Panc1 (cell line): Measurements from ENCODE around the gene COL23A1. TPM values are rescaled to one million over a fixed set of nuclear protein-coding genes. Genes with fewer than 3 reads are reported as not detected.

ENCODE experiments used
- ATAC-seq: fragments of 200-7000 bp; cut with Tn5 transposase; 2 replicates; pipeline ENCODE4 v1.9.1; 2020; ENCODE audit warnings: mild to moderate bottlenecking, moderate library complexity
- BruUV-seq: library from RNA; stranded (reverse); fragments of 400-500 nt; replicated peaks from 2 replicates; lab custom pipeline; 2021; lab: Mats Ljungman, UMichigan
- CTCF ChIA-PET: fragments of 300-600 bp; sonication (Branson Sonifier 250); formaldehyde crosslinking; loops from one replicate; lab custom pipeline; 2022; ENCODE audit warnings: antibody characterized with exemption; lab: Charles Lee
- POLR2A ChIA-PET: fragments of 300-600 bp; sonication (Branson Sonifier 250); formaldehyde crosslinking; loops from one replicate; lab custom pipeline; 2022; ENCODE audit warnings: antibody characterized with exemption; lab: Charles Lee
- DNase-seq: peaks from one replicate; pipeline ENCODE4 v3.0.0-alpha.2; 2010; ENCODE audit warnings: low read depth, low spot score
- H3K27ac ChIP-seq: 2 replicates; pipeline ENCODE4 v1.5.1; 2011; ENCODE audit warnings: mild to moderate bottlenecking, low read length, inconsistent platforms
- H3K27me3 ChIP-seq: fragments of 200-500 bp; sonication (Bioruptor generic); 2 replicates; pipeline ENCODE4 v1.6.0; 2014; ENCODE audit warnings: low read length, inconsistent platforms; ENCODE audit not compliant: control insufficient read depth, insufficient read depth
- H3K36me3 ChIP-seq: fragments of 200-500 bp; sonication (Bioruptor generic); 2 replicates; pipeline ENCODE4 v1.5.1; 2014; ENCODE audit warnings: inconsistent platforms, mild to moderate bottlenecking, low read length, moderate library complexity; ENCODE audit not compliant: control insufficient read depth, insufficient read depth
- H3K4me1 ChIP-seq: 2 replicates; pipeline ENCODE4 v1.5.1; 2011; ENCODE audit warnings: inconsistent platforms, mild to moderate bottlenecking, low read length, moderate library complexity; ENCODE audit not compliant: control insufficient read depth, insufficient read depth
- H3K4me3 ChIP-seq, 2 experiments: 2 replicates each; pipeline ENCODE4 v1.5.1; 2011 to 2012; ENCODE audit warnings: low read depth in 2 of 2, low read length in 2 of 2, mild to moderate bottlenecking in 2 of 2, inconsistent platforms in 1 of 2, moderate library complexity in 1 of 2
- H3K9me3 ChIP-seq: fragments of 200-500 bp; sonication (Bioruptor generic); 2 replicates; pipeline ENCODE4 v1.5.1; 2014; ENCODE audit warnings: low read depth, mild to moderate bottlenecking, inconsistent platforms, low read length, moderate library complexity; ENCODE audit not compliant: control insufficient read depth, insufficient read depth
- CTCF ChIP-seq: fragments of 450-650 bp; IDR thresholded peaks from 2 replicates; pipeline ENCODE4 v1.5.1; 2017; ENCODE audit warnings: mild to moderate bottlenecking
- POLR2AphosphoS5 ChIP-seq: IDR thresholded peaks from 2 replicates; pipeline ENCODE4 v1.6.1; 2012; ENCODE audit warnings: mild to moderate bottlenecking, low read depth, low read length, moderate library complexity
- REST ChIP-seq, 2 experiments: IDR thresholded peaks; 2 replicates each; pipeline ENCODE4 v1.6.1; 2011 to 2012; ENCODE audit warnings: low read depth in 2 of 2, control low read depth in 1 of 2, low read length in 1 of 2, mild to moderate bottlenecking in 1 of 2, moderate library complexity in 1 of 2; ENCODE audit not compliant: insufficient read depth in 1 of 2
- SIN3A ChIP-seq: IDR thresholded peaks from 2 replicates; pipeline ENCODE4 v1.6.1; 2012; ENCODE audit warnings: low read depth, mild to moderate bottlenecking, low read length, moderate library complexity, borderline replicate concordance; ENCODE audit not compliant: insufficient read depth
- TCF7L2 ChIP-seq: IDR thresholded peaks from 2 replicates; pipeline ENCODE4 v1.6.1; 2011; ENCODE audit warnings: mild to moderate bottlenecking, low read depth, low read length, inconsistent platforms
- in situ Hi-C: cut with HindIII; loops from 2 replicates; pipeline ENCODE4 v1.10.0; 2016; ENCODE audit warnings: low sequenced_read_pairs, low pct_unique_long_range_greater_than_20kb
- intact Hi-C: fragments of 100-400 bp; cut with micrococcal nuclease; formaldehyde crosslinking; loops from one replicate; pipeline ENCODE4 v1.10.0; 2022; ENCODE audit not compliant: unreplicated experiment
- total RNA-seq: library from RNA; stranded (reverse); gene quantifications from one replicate; pipeline ENCODE4 v1.2.1, GENCODE V29; 2021; ENCODE audit not compliant: unreplicated experiment

The COL23A1 gene
- total RNA-seq, 1 experiment from 2014 or later, result 0.05 TPM

- POLR2A ChIA-PET, result no interaction called here
- in situ Hi-C loops, result no loop called here
- BruUV-seq, result no TSS peak
- DNase-seq, result no peak
- no peaks in the 10 kb centered on the region; the same call in 1 of the 2 replicates for H3K27me3 ChIP-seq
- H3K4me3 ChIP-seq, result no peak overlapping the region
- H3K27ac ChIP-seq, result no peak overlapping the region
- intact Hi-C loops, result no loop called here
- no peaks in the 10 kb centered on the region for H3K4me1 ChIP-seq
- TF ChIP-seq SIN3A (no peak), POLR2AphosphoS5 (no peak)
- no peaks in the 10 kb centered on the region for H3K9me3 ChIP-seq
- H3K36me3 ChIP-seq, result no peaks in the 10 kb centered on the region
- ATAC-seq, result no peak
- CTCF ChIA-PET, result no interaction called here
Observed at GRCh38 chr5:178323541-178323865, 266.7 kb downstream of the COL23A1 start.

- ChIA-PET CTCF (no interaction called here), POLR2A (no interaction called here)
- ATAC-seq (no peak), DNase-seq (no peak)
- H3K9me3 ChIP-seq, result no peaks in the 10 kb centered on the region
- H3K4me3 ChIP-seq, result no peak overlapping the region
- H3K27me3 ChIP-seq, result no peaks in the 10 kb centered on the region; the same call in 1 of the 2 replicates
- TF ChIP-seq SIN3A (no peak), TCF7L2 (no peak), CTCF (no peak), REST (IDR thresholded peaks at IDR 0.05; ENCODE audit: insufficient read depth in 1 of 2, low read depth in 2 of 2, low read length in 1 of 2) (no peak), POLR2AphosphoS5 (no peak)
- in situ Hi-C loops, result no loop called here
- H3K27ac ChIP-seq, result no peak overlapping the region
- BruUV-seq, result no TSS peak
- no peaks in the 10 kb centered on the region for H3K36me3 ChIP-seq
- H3K4me1 ChIP-seq, result no peaks in the 10 kb centered on the region
- intact Hi-C loops, result no loop called here
Observed at GRCh38 chr5:178322736-178323540, 267.3 kb downstream of the COL23A1 start.

DNA sequence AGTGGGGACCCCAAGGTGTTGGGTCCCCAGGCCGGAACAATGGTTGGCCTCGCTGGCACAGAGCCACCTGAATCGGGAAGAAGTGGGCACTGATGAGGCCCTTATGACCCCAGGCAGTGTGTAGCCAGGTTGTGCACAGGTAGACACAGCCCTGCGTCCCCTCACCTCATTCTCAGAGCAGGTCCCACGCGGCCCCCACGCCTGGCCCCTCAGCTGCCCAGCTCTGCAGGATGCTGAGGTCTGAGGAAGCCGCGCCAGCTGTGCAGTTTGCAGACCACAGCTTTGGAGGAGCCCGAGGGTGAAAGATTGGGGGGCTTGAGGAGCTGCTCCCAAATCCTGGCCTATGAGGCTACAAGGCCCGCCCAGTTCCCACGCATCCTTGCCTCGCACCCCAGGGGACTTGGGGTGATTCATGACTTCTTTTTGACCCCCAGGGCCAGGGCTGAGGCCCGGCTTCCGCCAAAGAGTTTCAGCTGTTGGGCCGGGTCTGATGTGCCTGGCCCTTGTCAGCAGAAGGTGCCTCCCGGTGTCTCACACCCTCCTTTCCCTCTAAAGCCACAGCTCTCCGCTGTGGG lies 269.8 kb downstream of the COL23A1 start:
- H3K9me3 ChIP-seq, result no peaks in the 10 kb centered on the region
- DNase-seq (no peak), ATAC-seq (no peak)
- ChIA-PET POLR2A (interaction anchor here (0.6 kb wide), 1 partner anchor 45 kb away, joined by 3 read pairs; no protein-coding TSS in a partner anchor), CTCF (no interaction called here)
- no peaks in the 10 kb centered on the region for H3K4me1 ChIP-seq
- H3K4me3 ChIP-seq, result no peak overlapping the region
- no peak overlapping the region for H3K27ac ChIP-seq
- in situ Hi-C loops, result no loop called here
- H3K27me3 ChIP-seq, result peaks cover 10% of the 10 kb centered on the region
- intact Hi-C loops, result no loop called here
- H3K36me3 ChIP-seq, result no peaks in the 10 kb centered on the region
- TF ChIP-seq TCF7L2, result no peak
- TF ChIP-seq SIN3A, result no peak
- TF ChIP-seq REST (IDR thresholded peaks at IDR 0.05; ENCODE audit: insufficient read depth in 1 of 2, low read depth in 2 of 2, low read length in 1 of 2), result no peak
- no peak for TF ChIP-seq CTCF
- no peak for TF ChIP-seq POLR2AphosphoS5
- BruUV-seq, result no TSS peak
